SK-N-SH treated with all-trans-retinoic acid at 6 μM for 48 hours (cell line): ENCODE results near the gene PLGRKT.

ENCODE experiments used
- BACH2 ChIP-seq: fragments of 250-450 bp; sonication (Bioruptor Pico); IDR thresholded peaks from 2 replicates; pipeline ENCODE4 v1.9.0; 2021; ENCODE audit warnings: mild to moderate bottlenecking, borderline replicate concordance
- CSDC2 ChIP-seq: fragments of 250-450 bp; sonication (Bioruptor Pico); IDR thresholded peaks from 2 replicates; pipeline ENCODE4 v1.5.0; 2020; ENCODE audit warnings: mild to moderate bottlenecking, moderate library complexity
- ISL1 ChIP-seq: fragments of 250-450 bp; sonication (Bioruptor Pico); IDR thresholded peaks from 2 replicates; pipeline ENCODE4 v2.1.2; 2022; ENCODE audit warnings: mild to moderate bottlenecking, moderate library complexity
- SNAI2 ChIP-seq: fragments of 250-450 bp; sonication (Bioruptor Pico); IDR thresholded peaks from 2 replicates; pipeline ENCODE4 v1.5.0; 2020; ENCODE audit warnings: mild to moderate bottlenecking, moderate library complexity
- TCF4 ChIP-seq: fragments of 250-450 bp; sonication (Bioruptor Pico); IDR thresholded peaks from 2 replicates; pipeline ENCODE4 v1.8.0; 2021; ENCODE audit warnings: mild to moderate bottlenecking, moderate library complexity, borderline replicate concordance
- ZC3H10 ChIP-seq: fragments of 250-450 bp; sonication (Bioruptor Pico); IDR thresholded peaks from 2 replicates; pipeline ENCODE4 v1.5.1; 2021; ENCODE audit warnings: mild to moderate bottlenecking, moderate library complexity
- ZFP30 ChIP-seq: fragments of 450-650 bp; formaldehyde crosslinking; IDR thresholded peaks from 2 replicates; pipeline ENCODE4 v1.5.0; 2022; ENCODE audit warnings: mild to moderate bottlenecking, moderate library complexity
- ZNF8 ChIP-seq: fragments of 450-650 bp; formaldehyde crosslinking; IDR thresholded peaks from 2 replicates; pipeline ENCODE4 v1.5.0; 2020; ENCODE audit warnings: mild to moderate bottlenecking, moderate library complexity
- TF ChIP-seq, protein P1 (sequence below): fragments of 250-450 bp; sonication (Bioruptor Pico); IDR thresholded peaks from 2 replicates; pipeline ENCODE4 v1.8.0; 2020; ENCODE audit warnings: mild to moderate bottlenecking, moderate library complexity, borderline replicate concordance
- TF ChIP-seq, protein P2 (sequence below): fragments of 250-450 bp; sonication (Bioruptor Pico); IDR thresholded peaks from 2 replicates; pipeline ENCODE4 v1.5.0; 2020; ENCODE audit warnings: mild to moderate bottlenecking, moderate library complexity
- TF ChIP-seq, protein P3 (sequence below): fragments of 250-450 bp; sonication (Bioruptor Pico); IDR thresholded peaks from 2 replicates; pipeline ENCODE4 v1.5.1; 2021; ENCODE audit warnings: mild to moderate bottlenecking, moderate library complexity
- TF ChIP-seq, protein P4 (sequence below): fragments of 250-450 bp; sonication (Bioruptor Pico); IDR thresholded peaks from 2 replicates; pipeline ENCODE4 v1.5.1; 2020; ENCODE audit warnings: low read depth, mild to moderate bottlenecking, moderate library complexity

- TF ChIP-seq, protein P1, sequence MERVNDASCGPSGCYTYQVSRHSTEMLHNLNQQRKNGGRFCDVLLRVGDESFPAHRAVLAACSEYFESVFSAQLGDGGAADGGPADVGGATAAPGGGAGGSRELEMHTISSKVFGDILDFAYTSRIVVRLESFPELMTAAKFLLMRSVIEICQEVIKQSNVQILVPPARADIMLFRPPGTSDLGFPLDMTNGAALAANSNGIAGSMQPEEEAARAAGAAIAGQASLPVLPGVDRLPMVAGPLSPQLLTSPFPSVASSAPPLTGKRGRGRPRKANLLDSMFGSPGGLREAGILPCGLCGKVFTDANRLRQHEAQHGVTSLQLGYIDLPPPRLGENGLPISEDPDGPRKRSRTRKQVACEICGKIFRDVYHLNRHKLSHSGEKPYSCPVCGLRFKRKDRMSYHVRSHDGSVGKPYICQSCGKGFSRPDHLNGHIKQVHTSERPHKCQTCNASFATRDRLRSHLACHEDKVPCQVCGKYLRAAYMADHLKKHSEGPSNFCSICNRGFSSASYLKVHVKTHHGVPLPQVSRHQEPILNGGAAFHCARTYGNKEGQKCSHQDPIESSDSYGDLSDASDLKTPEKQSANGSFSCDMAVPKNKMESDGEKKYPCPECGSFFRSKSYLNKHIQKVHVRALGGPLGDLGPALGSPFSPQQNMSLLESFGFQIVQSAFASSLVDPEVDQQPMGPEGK (CRISPR knock-in tag) = no peak
- TF ChIP-seq, protein P2, sequence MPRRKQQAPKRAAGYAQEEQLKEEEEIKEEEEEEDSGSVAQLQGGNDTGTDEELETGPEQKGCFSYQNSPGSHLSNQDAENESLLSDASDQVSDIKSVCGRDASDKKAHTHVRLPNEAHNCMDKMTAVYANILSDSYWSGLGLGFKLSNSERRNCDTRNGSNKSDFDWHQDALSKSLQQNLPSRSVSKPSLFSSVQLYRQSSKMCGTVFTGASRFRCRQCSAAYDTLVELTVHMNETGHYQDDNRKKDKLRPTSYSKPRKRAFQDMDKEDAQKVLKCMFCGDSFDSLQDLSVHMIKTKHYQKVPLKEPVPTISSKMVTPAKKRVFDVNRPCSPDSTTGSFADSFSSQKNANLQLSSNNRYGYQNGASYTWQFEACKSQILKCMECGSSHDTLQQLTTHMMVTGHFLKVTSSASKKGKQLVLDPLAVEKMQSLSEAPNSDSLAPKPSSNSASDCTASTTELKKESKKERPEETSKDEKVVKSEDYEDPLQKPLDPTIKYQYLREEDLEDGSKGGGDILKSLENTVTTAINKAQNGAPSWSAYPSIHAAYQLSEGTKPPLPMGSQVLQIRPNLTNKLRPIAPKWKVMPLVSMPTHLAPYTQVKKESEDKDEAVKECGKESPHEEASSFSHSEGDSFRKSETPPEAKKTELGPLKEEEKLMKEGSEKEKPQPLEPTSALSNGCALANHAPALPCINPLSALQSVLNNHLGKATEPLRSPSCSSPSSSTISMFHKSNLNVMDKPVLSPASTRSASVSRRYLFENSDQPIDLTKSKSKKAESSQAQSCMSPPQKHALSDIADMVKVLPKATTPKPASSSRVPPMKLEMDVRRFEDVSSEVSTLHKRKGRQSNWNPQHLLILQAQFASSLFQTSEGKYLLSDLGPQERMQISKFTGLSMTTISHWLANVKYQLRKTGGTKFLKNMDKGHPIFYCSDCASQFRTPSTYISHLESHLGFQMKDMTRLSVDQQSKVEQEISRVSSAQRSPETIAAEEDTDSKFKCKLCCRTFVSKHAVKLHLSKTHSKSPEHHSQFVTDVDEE = no peak
- TF ChIP-seq ZC3H10 (no peak), ISL1 (CRISPR knock-in tag) (no peak), SNAI2 (CRISPR knock-in tag) (no peak), TCF4 (CRISPR knock-in tag) (no peak), ZFP30 (CRISPR knock-in tag) (no peak), CSDC2 (CRISPR knock-in tag) (no peak), ZNF8 (no peak), BACH2 (CRISPR knock-in tag) (no peak)
- TF ChIP-seq, protein P3, sequence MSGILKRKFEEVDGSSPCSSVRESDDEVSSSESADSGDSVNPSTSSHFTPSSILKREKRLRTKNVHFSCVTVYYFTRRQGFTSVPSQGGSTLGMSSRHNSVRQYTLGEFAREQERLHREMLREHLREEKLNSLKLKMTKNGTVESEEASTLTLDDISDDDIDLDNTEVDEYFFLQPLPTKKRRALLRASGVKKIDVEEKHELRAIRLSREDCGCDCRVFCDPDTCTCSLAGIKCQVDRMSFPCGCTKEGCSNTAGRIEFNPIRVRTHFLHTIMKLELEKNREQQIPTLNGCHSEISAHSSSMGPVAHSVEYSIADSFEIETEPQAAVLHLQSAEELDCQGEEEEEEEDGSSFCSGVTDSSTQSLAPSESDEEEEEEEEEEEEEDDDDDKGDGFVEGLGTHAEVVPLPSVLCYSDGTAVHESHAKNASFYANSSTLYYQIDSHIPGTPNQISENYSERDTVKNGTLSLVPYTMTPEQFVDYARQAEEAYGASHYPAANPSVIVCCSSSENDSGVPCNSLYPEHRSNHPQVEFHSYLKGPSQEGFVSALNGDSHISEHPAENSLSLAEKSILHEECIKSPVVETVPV (CRISPR knock-in tag) = no peak
- TF ChIP-seq, protein P4, sequence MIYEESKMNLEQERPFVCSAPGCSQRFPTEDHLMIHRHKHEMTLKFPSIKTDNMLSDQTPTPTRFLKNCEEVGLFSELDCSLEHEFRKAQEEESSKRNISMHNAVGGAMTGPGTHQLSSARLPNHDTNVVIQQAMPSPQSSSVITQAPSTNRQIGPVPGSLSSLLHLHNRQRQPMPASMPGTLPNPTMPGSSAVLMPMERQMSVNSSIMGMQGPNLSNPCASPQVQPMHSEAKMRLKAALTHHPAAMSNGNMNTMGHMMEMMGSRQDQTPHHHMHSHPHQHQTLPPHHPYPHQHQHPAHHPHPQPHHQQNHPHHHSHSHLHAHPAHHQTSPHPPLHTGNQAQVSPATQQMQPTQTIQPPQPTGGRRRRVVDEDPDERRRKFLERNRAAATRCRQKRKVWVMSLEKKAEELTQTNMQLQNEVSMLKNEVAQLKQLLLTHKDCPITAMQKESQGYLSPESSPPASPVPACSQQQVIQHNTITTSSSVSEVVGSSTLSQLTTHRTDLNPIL (CRISPR knock-in tag) = no peak
Observed at GRCh38 chr9:5326893-5327548, 110.7 kb downstream of the PLGRKT start.
